ENCODE data around the gene ARMH1.

DNA sequence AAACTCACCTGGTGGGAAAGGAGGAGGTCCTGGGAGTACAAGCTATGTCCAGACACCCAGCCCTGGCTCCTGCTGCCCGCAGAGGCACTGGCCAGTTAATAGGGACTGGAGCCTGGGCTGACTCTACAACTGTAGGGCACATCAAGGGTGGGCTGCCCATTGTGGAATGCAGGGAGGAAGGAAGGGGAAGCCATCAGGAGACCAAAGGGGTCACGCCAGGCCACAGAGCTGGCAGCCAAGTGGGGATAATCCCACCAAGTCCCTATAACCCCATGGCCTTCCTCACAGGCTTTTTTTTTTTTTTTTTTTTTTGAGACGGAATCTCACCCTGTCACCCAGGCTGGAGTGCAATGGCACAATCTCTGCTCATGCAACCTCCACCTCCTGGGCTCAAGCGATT lies 14.9 kb upstream of the ARMH1 start:
- TF ChIP-seq L3MBTL2 (conservative IDR thresholded peaks at IDR 0.05) (no peak), FOXM1 (IDR thresholded peaks at IDR 0.05; ENCODE audit: borderline replicate concordance) (no peak), SP1 (IDR thresholded peaks at IDR 0.05) (no peak), ZNF384 (IDR thresholded peaks at IDR 0.05) (no peak), FOXK2 (IDR thresholded peaks at IDR 0.05) (no peak)

Data from HEK293T (cell line).